Ishikawa (cell line): ENCODE data around the gene KDM4B.

Experiments used
- CEBPB ChIP-seq: IDR thresholded peaks from 2 replicates; pipeline ENCODE4 v1.6.1; 2012
- CREB1 ChIP-seq: IDR thresholded peaks from 2 replicates; pipeline ENCODE4 v1.6.1; 2012; ENCODE audit warnings: low read depth
- EGR1 ChIP-seq: IDR thresholded peaks from 2 replicates; pipeline ENCODE4 v1.6.1; 2012
- EP300 ChIP-seq: IDR thresholded peaks from 2 replicates; pipeline ENCODE4 v1.6.1; 2012; ENCODE audit warnings: borderline replicate concordance
- FOXM1 ChIP-seq: IDR thresholded peaks from 2 replicates; pipeline ENCODE4 v1.6.1; 2012; ENCODE audit warnings: low read depth, borderline replicate concordance
- NFIC ChIP-seq: IDR thresholded peaks from 2 replicates; pipeline ENCODE4 v1.6.1; 2012
- RAD21 ChIP-seq: IDR thresholded peaks from 2 replicates; pipeline ENCODE4 v1.6.1; 2012; ENCODE audit warnings: low read depth
- TAF1 ChIP-seq: IDR thresholded peaks from 2 replicates; pipeline ENCODE4 v1.6.1; 2012; ENCODE audit warnings: low read depth, mild to moderate bottlenecking
- TCF12 ChIP-seq: IDR thresholded peaks from 2 replicates; pipeline ENCODE4 v1.6.1; 2012; ENCODE audit warnings: low read depth
- TEAD4 ChIP-seq: IDR thresholded peaks from 2 replicates; pipeline ENCODE4 v1.6.1; 2012
- YY1 ChIP-seq: IDR thresholded peaks from 2 replicates; pipeline ENCODE4 v1.6.1; 2012; ENCODE audit warnings: low read depth
- ZBTB7A ChIP-seq: IDR thresholded peaks from 2 replicates; pipeline ENCODE4 v1.6.1; 2012; ENCODE audit warnings: low read depth
- TF ChIP-seq, protein P1 (sequence below): IDR thresholded peaks from 2 replicates; pipeline ENCODE4 v1.6.1; 2012
- TF ChIP-seq, protein P2 (sequence below): IDR thresholded peaks from 2 replicates; pipeline ENCODE4 v1.6.1; 2012
- TF ChIP-seq, protein P3 (sequence below): IDR thresholded peaks from 2 replicates; pipeline ENCODE4 v1.6.1; 2012; ENCODE audit warnings: low read depth, mild to moderate bottlenecking

Gene KDM4B

DNA sequence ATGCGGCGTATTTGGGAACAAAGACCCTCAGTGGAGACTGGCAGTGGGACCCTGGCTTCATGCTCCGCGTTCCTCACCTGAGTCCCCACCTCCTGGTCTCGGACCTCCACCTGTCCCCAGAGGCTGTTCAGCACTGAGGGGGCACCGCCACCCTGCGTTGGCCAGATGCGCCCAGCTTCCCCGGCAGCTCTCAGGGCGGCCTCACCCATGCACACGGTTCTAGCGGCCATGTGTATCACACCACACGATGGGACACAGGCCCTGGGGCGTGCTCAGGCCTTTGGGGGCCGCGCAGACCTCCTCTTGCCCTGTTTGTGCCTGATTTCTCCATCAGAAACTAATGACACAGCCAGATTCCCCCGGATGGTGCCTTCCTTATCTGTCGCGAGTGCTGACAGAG, 138.1 kb downstream of the KDM4B start:
- TF ChIP-seq YY1 (no peak), EP300 (no peak), CREB1 (no peak), TCF12 (no peak), CEBPB (no peak), RAD21 (no peak)
- TF ChIP-seq, protein P1, sequence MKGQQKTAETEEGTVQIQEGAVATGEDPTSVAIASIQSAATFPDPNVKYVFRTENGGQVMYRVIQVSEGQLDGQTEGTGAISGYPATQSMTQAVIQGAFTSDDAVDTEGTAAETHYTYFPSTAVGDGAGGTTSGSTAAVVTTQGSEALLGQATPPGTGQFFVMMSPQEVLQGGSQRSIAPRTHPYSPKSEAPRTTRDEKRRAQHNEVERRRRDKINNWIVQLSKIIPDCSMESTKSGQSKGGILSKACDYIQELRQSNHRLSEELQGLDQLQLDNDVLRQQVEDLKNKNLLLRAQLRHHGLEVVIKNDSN, result no peak
- TF ChIP-seq, protein P2, sequence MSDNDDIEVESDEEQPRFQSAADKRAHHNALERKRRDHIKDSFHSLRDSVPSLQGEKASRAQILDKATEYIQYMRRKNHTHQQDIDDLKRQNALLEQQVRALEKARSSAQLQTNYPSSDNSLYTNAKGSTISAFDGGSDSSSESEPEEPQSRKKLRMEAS, result no peak

DNA sequence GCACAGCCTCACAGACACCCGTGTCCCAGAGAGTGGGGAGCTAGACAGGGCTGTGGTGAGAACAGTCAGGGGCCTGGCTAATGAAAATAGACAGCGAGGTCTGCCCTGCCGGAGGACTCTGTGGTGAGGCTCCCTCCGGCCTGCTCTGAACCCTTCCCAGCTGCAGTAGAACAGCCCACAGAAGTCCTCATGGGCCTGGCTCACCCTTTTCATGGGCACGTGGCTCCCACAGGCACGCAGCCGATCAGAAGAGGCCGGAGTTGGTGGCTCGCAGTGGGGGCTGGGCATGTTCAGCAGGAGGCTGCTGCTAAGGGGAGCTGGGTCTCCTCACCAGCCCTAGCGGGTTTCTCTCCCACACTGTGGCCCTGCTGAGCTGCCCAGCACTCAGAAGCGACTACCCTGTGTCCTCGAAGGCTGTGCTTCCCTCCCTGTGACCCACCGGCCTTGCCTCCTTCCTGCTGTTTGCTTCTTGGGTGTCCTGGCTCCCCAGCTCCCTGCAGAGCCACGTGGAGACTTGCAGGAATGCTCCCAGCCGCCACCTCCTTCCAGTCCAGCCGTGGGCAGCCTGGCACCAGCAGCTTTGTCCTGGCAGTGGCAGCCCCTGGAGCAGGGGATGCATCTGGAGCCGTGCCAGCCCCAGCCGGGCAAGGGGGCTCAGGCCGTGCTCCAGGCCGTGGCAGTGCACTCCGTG, 138.7 kb downstream of the KDM4B start:
- TF ChIP-seq, protein P2, result no peak

DNA sequence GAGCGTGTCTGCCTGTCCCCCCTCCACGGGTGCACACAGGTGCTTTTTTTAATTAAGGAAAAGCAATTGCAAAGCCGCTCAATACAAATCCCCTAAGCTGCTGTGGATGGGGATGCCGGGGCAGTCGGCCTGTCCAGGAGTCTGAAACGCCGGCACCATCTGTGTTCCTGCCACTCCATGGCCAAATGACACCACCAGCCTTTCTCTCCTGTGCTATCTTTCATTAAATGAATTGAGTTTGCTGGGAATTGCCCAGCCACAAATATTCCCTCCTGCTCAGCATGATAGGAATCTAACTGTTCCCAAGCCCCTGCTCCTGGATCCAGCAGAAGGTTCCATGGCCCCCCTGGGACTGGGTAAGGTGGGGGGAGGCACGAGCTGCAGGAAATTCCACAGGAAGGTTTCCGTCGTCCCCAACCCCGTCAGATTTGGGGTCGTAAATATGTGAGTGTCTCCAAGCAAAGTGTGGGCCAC, 139.2 kb downstream of the KDM4B start:
- TF ChIP-seq RAD21, result no peak

DNA sequence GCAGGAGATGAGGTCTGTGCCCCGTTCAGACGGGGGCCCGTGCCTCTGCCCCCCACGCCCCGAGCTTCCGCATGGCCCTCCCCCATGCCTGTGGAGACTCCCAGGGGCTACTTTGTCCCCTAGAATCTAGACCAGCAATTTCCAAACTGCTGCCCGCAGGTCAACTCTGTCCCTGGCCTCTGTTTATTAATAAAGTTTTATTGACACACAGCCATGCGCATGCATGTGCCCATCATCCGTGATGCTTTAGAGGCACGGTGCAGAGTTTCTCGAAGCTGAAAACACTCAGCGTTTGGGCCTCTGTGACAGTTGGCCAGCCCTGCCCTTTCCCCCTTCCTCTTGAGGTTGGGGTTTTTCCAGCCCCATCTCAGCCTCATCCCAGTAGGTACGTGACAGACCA, 140.0 kb downstream of the KDM4B start:
- TF ChIP-seq, protein P3, sequence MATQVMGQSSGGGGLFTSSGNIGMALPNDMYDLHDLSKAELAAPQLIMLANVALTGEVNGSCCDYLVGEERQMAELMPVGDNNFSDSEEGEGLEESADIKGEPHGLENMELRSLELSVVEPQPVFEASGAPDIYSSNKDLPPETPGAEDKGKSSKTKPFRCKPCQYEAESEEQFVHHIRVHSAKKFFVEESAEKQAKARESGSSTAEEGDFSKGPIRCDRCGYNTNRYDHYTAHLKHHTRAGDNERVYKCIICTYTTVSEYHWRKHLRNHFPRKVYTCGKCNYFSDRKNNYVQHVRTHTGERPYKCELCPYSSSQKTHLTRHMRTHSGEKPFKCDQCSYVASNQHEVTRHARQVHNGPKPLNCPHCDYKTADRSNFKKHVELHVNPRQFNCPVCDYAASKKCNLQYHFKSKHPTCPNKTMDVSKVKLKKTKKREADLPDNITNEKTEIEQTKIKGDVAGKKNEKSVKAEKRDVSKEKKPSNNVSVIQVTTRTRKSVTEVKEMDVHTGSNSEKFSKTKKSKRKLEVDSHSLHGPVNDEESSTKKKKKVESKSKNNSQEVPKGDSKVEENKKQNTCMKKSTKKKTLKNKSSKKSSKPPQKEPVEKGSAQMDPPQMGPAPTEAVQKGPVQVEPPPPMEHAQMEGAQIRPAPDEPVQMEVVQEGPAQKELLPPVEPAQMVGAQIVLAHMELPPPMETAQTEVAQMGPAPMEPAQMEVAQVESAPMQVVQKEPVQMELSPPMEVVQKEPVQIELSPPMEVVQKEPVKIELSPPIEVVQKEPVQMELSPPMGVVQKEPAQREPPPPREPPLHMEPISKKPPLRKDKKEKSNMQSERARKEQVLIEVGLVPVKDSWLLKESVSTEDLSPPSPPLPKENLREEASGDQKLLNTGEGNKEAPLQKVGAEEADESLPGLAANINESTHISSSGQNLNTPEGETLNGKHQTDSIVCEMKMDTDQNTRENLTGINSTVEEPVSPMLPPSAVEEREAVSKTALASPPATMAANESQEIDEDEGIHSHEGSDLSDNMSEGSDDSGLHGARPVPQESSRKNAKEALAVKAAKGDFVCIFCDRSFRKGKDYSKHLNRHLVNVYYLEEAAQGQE, result no peak
- TF ChIP-seq, protein P2, result no peak
- TF ChIP-seq NFIC (no peak), EP300 (no peak)

DNA sequence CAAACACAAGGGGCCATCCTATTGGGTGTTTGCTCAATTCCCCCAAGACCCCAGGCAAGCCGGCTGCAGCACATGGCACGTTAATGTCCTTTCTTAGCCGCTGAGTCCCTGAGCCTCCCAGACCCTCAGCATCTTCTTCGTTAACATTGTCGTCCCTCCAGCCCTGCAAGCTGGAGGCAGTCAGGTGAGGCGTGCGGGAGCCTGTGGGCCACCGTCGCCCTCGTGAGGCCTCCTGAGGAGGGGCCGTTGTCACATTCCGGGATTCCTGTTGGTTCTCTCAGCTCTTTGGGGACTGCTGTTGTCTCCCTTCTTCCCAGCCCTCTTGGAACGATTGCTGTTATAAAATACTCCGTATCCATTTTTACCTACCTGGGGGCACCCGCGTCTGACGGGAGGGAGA, 140.6 kb downstream of the KDM4B start:
- TF ChIP-seq TAF1, result no peak
- TF ChIP-seq ZBTB7A, result no peak
- TF ChIP-seq, protein P2, result no peak
- no peak for TF ChIP-seq NFIC
- TF ChIP-seq, protein P1, result no peak
- no peak for TF ChIP-seq YY1
- TF ChIP-seq, protein P3, result no peak

DNA sequence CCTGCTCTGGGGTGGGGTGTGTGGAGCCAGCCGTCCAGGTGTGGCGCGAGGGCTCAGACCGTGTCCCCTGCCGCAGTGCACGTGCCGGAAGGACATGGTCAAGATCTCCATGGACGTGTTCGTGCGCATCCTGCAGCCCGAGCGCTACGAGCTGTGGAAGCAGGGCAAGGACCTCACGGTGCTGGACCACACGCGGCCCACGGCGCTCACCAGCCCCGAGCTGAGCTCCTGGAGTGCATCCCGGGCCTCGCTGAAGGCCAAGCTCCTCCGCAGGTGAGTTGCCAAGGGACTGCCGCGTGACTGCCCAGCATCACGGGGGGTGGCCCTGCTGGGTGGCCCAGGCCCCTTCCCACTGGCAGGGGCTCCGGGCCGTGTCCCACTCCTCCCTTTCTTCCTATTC, 141.6 kb downstream of the KDM4B start:
- no peak for TF ChIP-seq TAF1
- no peak for TF ChIP-seq RAD21

DNA sequence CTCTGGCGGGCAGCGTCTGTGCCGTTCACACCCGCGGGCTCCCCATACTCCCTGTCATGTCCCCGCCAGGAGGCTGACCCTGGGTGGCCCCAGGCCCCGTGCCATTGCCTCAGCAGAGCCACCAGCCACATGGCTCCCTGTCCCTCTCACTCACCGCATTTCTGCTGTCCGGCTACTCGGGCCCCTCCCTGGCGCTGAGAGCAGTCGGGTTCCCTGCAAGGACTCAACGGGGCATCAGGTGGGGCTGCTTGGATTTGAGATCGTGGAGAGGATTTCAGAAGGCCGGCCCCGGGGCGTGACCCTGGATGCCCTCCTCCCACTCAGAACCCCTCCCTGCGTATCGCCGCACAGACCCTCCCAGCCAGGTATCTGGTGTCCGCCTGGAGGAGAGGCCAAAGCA, 142.1 kb downstream of the KDM4B start:
- TF ChIP-seq RAD21 (no peak), YY1 (no peak), CREB1 (no peak), EP300 (no peak), NFIC (no peak), CEBPB (no peak), TEAD4 (no peak), ZBTB7A (no peak), TCF12 (no peak), EGR1 (no peak), FOXM1 (no peak), TAF1 (no peak)
- TF ChIP-seq, protein P2, result no peak
- TF ChIP-seq, protein P3, result no peak
- TF ChIP-seq, protein P1, result no peak
